H1 (cell line): Measurements from ENCODE around the gene PHF24. TPM values are rescaled to one million over a fixed set of nuclear protein-coding genes. Genes with fewer than 3 reads are reported as not detected.
A peak's percentile ranks its signal among the peaks of the same experiment; 100 is the strongest.

Experiments
- CTCF ChIA-PET: fragments of 300-600 bp; sonication (Branson Sonifier 250); formaldehyde crosslinking; loops from one replicate; lab custom pipeline; 2021; ENCODE audit not compliant: partially characterized antibody; lab: Charles Lee
- POLR2A ChIA-PET: fragments of 300-600 bp; sonication (Branson Sonifier 250); formaldehyde crosslinking; loops from one replicate; lab custom pipeline; 2021; ENCODE audit warnings: inconsistent platforms; ENCODE audit not compliant: partially characterized antibody; lab: Charles Lee
- DNase-seq, 2 experiments: peaks; one replicate each; pipeline versions ENCODE4 v3.0.0 to v3.0.0-alpha.2; 2010 to 2022; ENCODE audit warnings: low spot score in 2 of 2, low read depth in 1 of 2, mixed read lengths in 1 of 2
- FAIRE-seq: peaks from 2 replicates; lab custom pipeline; 2011; peaks lifted over from hg19 to GRCh38; lab: Jason Lieb, UNC
- H2AFZ ChIP-seq: 2 replicates; pipeline ENCODE4 v1.8.1; 2012; ENCODE audit warnings: low read length, inconsistent platforms
- H2AK5ac ChIP-seq: 2 replicates; pipeline ENCODE4 v1.6.1; 2013; ENCODE audit warnings: low read depth, low read length
- H2BK120ac ChIP-seq: replicated peaks from 2 replicates; pipeline ENCODE3; 2013; ENCODE audit warnings: low read depth, low read length, inconsistent platforms
- H2BK12ac ChIP-seq: 2 replicates; pipeline ENCODE4 v1.6.1; 2013; ENCODE audit warnings: low read depth, low read length
- H2BK15ac ChIP-seq: 2 replicates; pipeline ENCODE4 v1.6.1; 2013; ENCODE audit warnings: low read length
- H2BK20ac ChIP-seq: 2 replicates; pipeline ENCODE4 v1.6.1; 2013; ENCODE audit warnings: low read length
- H2BK5ac ChIP-seq: 2 replicates; pipeline ENCODE4 v1.6.1; 2013; ENCODE audit warnings: low read depth, low read length
- H3K14ac ChIP-seq: 2 replicates; pipeline ENCODE4 v1.6.1; 2013; ENCODE audit warnings: inconsistent platforms; ENCODE audit not compliant: insufficient read length
- H3K18ac ChIP-seq: 2 replicates; pipeline ENCODE4 v1.6.1; 2013; ENCODE audit warnings: low read length; ENCODE audit errors: extremely low read depth
- H3K23ac ChIP-seq: 2 replicates; pipeline ENCODE4 v1.6.1; 2013; ENCODE audit warnings: inconsistent platforms; ENCODE audit not compliant: insufficient read length
- H3K23me2 ChIP-seq: 2 replicates; pipeline ENCODE4 v1.6.1; 2013; ENCODE audit warnings: low read depth, low read length
- H3K27ac ChIP-seq: 2 replicates; pipeline ENCODE4 v1.6.1; 2011; ENCODE audit warnings: low read depth, low read length, inconsistent platforms
- H3K27me3 ChIP-seq, 4 experiments: replicated peaks in 1 of 4; 1 replicate in 1 of 4; 2 replicates in 3 of 4; pipeline versions ENCODE4 v1.6.1 to v1.8.1; 2011 to 2013; ENCODE audit warnings: low read length in 3 of 4, mild to moderate bottlenecking in 3 of 4, inconsistent platforms in 2 of 4, mixed read lengths in 2 of 4, moderate library complexity in 1 of 4; ENCODE audit not compliant: control insufficient read depth in 3 of 4, insufficient read depth in 3 of 4; ENCODE audit errors: extremely low read depth in 1 of 4
- H3K36me3 ChIP-seq, 4 experiments: 2 replicates each; pipeline versions ENCODE4 v1.6.1 to v1.8.1; 2011 to 2013; ENCODE audit warnings: mild to moderate bottlenecking in 4 of 4, low read length in 3 of 4, moderate library complexity in 2 of 4, control low read depth in 1 of 4, inconsistent platforms in 1 of 4; ENCODE audit not compliant: insufficient read depth in 4 of 4, control insufficient read depth in 2 of 4
- H3K4ac ChIP-seq: replicated peaks from 2 replicates; pipeline ENCODE3; 2013; ENCODE audit warnings: low read length, low read depth, mixed read lengths, inconsistent platforms; ENCODE audit not compliant: insufficient read length
- H3K4me1 ChIP-seq, 4 experiments: replicated peaks in 1 of 4; 1 replicate in 1 of 4; 2 replicates in 3 of 4; pipeline versions ENCODE4 v1.6.1 to v1.8.1; 2011 to 2013; ENCODE audit warnings: low read length in 3 of 4, inconsistent platforms in 2 of 4, mixed read lengths in 1 of 4; ENCODE audit not compliant: insufficient read depth in 4 of 4, control insufficient read depth in 3 of 4
- H3K4me2 ChIP-seq, 2 experiments: 2 replicates each; pipeline versions ENCODE4 v1.6.1 to v1.8.1; 2011 to 2013; ENCODE audit warnings: low read depth in 2 of 2, low read length in 2 of 2, control low read depth in 1 of 2, inconsistent platforms in 1 of 2, mild to moderate bottlenecking in 1 of 2; ENCODE audit not compliant: insufficient read depth in 1 of 2
- H3K4me3 ChIP-seq, 4 experiments: fragments of 200-600, 300-600 bp in 1 of 4; sonication (generic), shearing (Covaris generic), sonication (Bioruptor Twin) in 1 of 4; 2 replicates each; pipeline versions ENCODE4 v1.5.1 to v1.8.1; 2011 to 2016; ENCODE audit warnings: low read length in 4 of 4, low read depth in 3 of 4, control low read depth in 2 of 4, inconsistent platforms in 2 of 4, mild to moderate bottlenecking in 2 of 4, mixed read lengths in 1 of 4, moderate library complexity in 1 of 4; ENCODE audit not compliant: insufficient read depth in 2 of 4; ENCODE audit errors: extremely low read depth in 1 of 4
- H3K56ac ChIP-seq: replicated peaks from 2 replicates; pipeline ENCODE3; 2013; ENCODE audit warnings: low read depth, mild to moderate bottlenecking, mixed read lengths, low read length, inconsistent platforms; ENCODE audit not compliant: insufficient read length
- H3K79me1 ChIP-seq: 2 replicates; pipeline ENCODE4 v1.6.1; 2013; ENCODE audit warnings: low read depth, low read length, control low read depth
- H3K79me2 ChIP-seq, 2 experiments: 2 replicates each; pipeline versions ENCODE4 v1.6.1 to v1.8.1; 2012 to 2013; ENCODE audit warnings: low read length in 2 of 2, mild to moderate bottlenecking in 2 of 2, inconsistent platforms in 1 of 2; ENCODE audit not compliant: insufficient read depth in 2 of 2, control insufficient read depth in 1 of 2
- H3K9ac ChIP-seq, 4 experiments: replicated peaks in 1 of 4; 1 replicate in 1 of 4; 2 replicates in 3 of 4; pipeline versions ENCODE4 v1.6.1 to v1.8.1; 2011 to 2013; ENCODE audit warnings: low read depth in 3 of 4, low read length in 3 of 4, control low read depth in 2 of 4, mild to moderate bottlenecking in 2 of 4, moderate library complexity in 2 of 4, inconsistent platforms in 1 of 4; ENCODE audit errors: extremely low read depth in 1 of 4
- H3K9me3 ChIP-seq, 2 experiments: 2 replicates each; pipeline versions ENCODE4 v1.6.1 to v1.8.1; 2012 to 2013; ENCODE audit warnings: mild to moderate bottlenecking in 2 of 2, moderate library complexity in 2 of 2, control low read depth in 1 of 2, inconsistent platforms in 1 of 2, low read depth in 1 of 2, low read length in 1 of 2, mixed read lengths in 1 of 2; ENCODE audit not compliant: insufficient read depth in 2 of 2
- H4K20me1 ChIP-seq, 2 experiments: replicated peaks in 1 of 2; 2 replicates each; pipeline versions ENCODE3 to v1.8.1; 2011 to 2013; ENCODE audit warnings: inconsistent platforms in 2 of 2, low read length in 2 of 2, mild to moderate bottlenecking in 1 of 2; ENCODE audit not compliant: insufficient read depth in 2 of 2, control insufficient read depth in 1 of 2
- H4K5ac ChIP-seq: 2 replicates; pipeline ENCODE4 v1.6.1; 2013; ENCODE audit warnings: low read length, low read depth, mixed read lengths, inconsistent platforms; ENCODE audit not compliant: insufficient read length
- H4K8ac ChIP-seq: 2 replicates; pipeline ENCODE4 v1.8.0; 2013; ENCODE audit warnings: mild to moderate bottlenecking, moderate library complexity, low read length, inconsistent platforms; ENCODE audit not compliant: insufficient read depth; ENCODE audit errors: extremely low read depth
- H4K91ac ChIP-seq: replicated peaks from 2 replicates; pipeline ENCODE3; 2013; ENCODE audit warnings: low read length, mixed read lengths, inconsistent platforms; ENCODE audit not compliant: insufficient read length
- BRCA1 ChIP-seq: IDR thresholded peaks from 2 replicates; pipeline ENCODE4 v1.6.1; 2012; ENCODE audit warnings: low read depth, low read length, improper control_type of control experiment
- CBX5 ChIP-seq: fragments of 300-800, 300-1000 bp; sonication (generic); IDR thresholded peaks from 2 replicates; pipeline ENCODE4 v1.7.1; 2016; ENCODE audit warnings: antibody characterized with exemption, low read length, low read depth
- CBX8 ChIP-seq: fragments of 300-800, 300-1000 bp; sonication (generic); IDR thresholded peaks from 2 replicates; pipeline ENCODE4 v1.7.1; 2016; ENCODE audit warnings: low read depth, low read length, borderline replicate concordance
- EGR1 ChIP-seq: IDR thresholded peaks from 2 replicates; pipeline ENCODE4 v1.6.1; 2011; ENCODE audit warnings: low read depth, low read length, borderline replicate concordance
- JUN ChIP-seq: IDR thresholded peaks from 2 replicates; pipeline ENCODE4 v1.6.1; 2011; ENCODE audit warnings: low read depth, mild to moderate bottlenecking, improper control_type of control experiment, low read length
- KDM5A ChIP-seq: fragments of 200-600 bp; IDR thresholded peaks from 2 replicates; pipeline ENCODE4 v1.7.1; 2012; ENCODE audit warnings: mild to moderate bottlenecking, low read length, inconsistent platforms, mixed read lengths
- MAFK ChIP-seq: IDR thresholded peaks from 2 replicates; pipeline ENCODE4 v1.6.1; 2012; ENCODE audit warnings: low read depth, mild to moderate bottlenecking, improper control_type of control experiment, low read length
- PHF8 ChIP-seq: fragments of 200-600 bp; sonication (generic); conservative IDR thresholded peaks from 2 replicates; pipeline ENCODE4 v1.7.1; 2012; ENCODE audit warnings: low read depth, mild to moderate bottlenecking, inconsistent platforms, low read length, moderate library complexity
- POLR2A ChIP-seq, 2 experiments: IDR thresholded peaks; 1 replicate in 1 of 2; 2 replicates in 1 of 2; pipeline ENCODE4 v1.6.1; 2011; ENCODE audit warnings: low read depth in 2 of 2, low read length in 2 of 2, mild to moderate bottlenecking in 2 of 2; ENCODE audit errors: control extremely low read depth in 1 of 2
- POU5F1 ChIP-seq: IDR thresholded peaks from 2 replicates; pipeline ENCODE4 v1.6.1; 2011; ENCODE audit warnings: low read depth, mild to moderate bottlenecking, low read length, moderate library complexity
- SIX5 ChIP-seq: IDR thresholded peaks from 2 replicates; pipeline ENCODE4 v1.6.1; 2011; ENCODE audit warnings: mild to moderate bottlenecking, low read depth, low read length
- SP1 ChIP-seq: IDR thresholded peaks from 2 replicates; pipeline ENCODE4 v1.6.1; 2011; ENCODE audit warnings: low read depth, low read length
- SP4 ChIP-seq: IDR thresholded peaks from 2 replicates; pipeline ENCODE4 v1.6.1; 2012; ENCODE audit warnings: low read length, inconsistent platforms
- TAF7 ChIP-seq: optimal IDR thresholded peaks from 2 replicates; pipeline ENCODE3; 2011; ENCODE audit warnings: low read depth, mild to moderate bottlenecking, inconsistent platforms, low read length, moderate library complexity, borderline replicate concordance
- WGBS, 2 experiments: shearing (Covaris generic) in 1 of 2; methylation state at CpG; one replicate each; pipeline versions ENCODE4 v1.1.6 to v1.1.7; 2013 to 2015; ENCODE audit warnings: low lambda C conversion rate in 2 of 2, mixed read lengths in 2 of 2, inconsistent platforms in 1 of 2, low coverage in 1 of 2, missing lambda C conversion rate in 1 of 2; ENCODE audit not compliant: insufficient replicate concordance in 2 of 2, insufficient coverage in 1 of 2, insufficient read length in 1 of 2; ENCODE audit errors: extremely low coverage in 1 of 2, missing lambda C conversion rate in 1 of 2; 5-methylcytosine and 5-hydroxymethylcytosine counted together
- polyA plus RNA-seq, 7 experiments: library from polyadenylated mRNA; depleted of rRNA in 3 of 7; stranded (reverse) in 5 of 7; unstranded in 2 of 7; fragments of >200 nt in 5 of 7; fragments of 200-250 nt in 2 of 7; gene quantifications; 1 replicate in 5 of 7; 2 replicates in 1 of 7; 4 replicates in 1 of 7; pipeline versions ENCODE4 v1.2.1 to v1.2.3, GENCODE V29; 2011 to 2013; ENCODE audit warnings: missing spikeins in 2 of 7, mixed read lengths in 2 of 7
- total RNA-seq: library from RNA; stranded (reverse); fragmentation: NEBNext Ultra II Directional; extraction: Animal tissue kit (Norgen Biotek cat#: 25700); gene quantifications from 2 replicates; pipeline ENCODE4 v1.2.1, GENCODE V29; 2021
- TF ChIP-seq, protein P1 (sequence below): IDR thresholded peaks from 2 replicates; pipeline ENCODE4 v1.6.1; 2012; ENCODE audit warnings: inconsistent platforms

The PHF24 gene
- total and polyA plus RNA-seq, 2 of the 8 experiments (the other 6 are each of a cell fraction or from before 2014, with no cell fraction given): 0.29 to 0.35 TPM

DNA sequence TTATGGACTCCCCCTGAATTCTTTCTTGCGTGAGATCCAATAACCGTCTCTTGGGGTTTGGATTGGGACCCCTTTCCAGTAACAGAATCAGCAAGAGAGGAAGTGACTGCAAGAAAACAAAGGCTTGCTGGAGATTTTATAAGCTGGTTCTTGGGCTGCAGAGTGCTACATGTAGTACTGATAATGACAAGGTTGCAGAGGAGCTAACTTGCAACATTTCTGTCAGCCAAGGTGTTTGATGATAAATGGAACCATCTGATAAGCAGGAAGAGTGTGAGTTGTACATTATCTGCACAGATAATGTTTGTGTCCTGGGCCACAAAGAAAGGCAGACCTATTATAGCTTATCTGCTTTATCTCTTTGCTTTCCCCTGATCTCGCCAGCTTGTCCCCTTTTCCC, 68.6 kb downstream of the PHF24 start:
- H2AFZ ChIP-seq: no peak overlapping the region
- ChIA-PET POLR2A (interaction anchor here (0.9 to 1.8 kb wide), 6 partner anchors 16 to 76 kb away, joined by 3 to 5 read pairs (median 4); partner anchors contain the start of genes FANCG and STOML2), CTCF (interaction anchor here (0.8 to 3.0 kb wide), 12 partner anchors 9 to 426 kb away, joined by 3 to 14 read pairs (median 6); no protein-coding TSS in a partner anchor)
- H3K27me3 ChIP-seq: no peaks in the 10 kb centered on the region
- no peaks in the 10 kb centered on the region for H4K20me1 ChIP-seq
- H3K4me1 ChIP-seq: peaks cover 0 to 10% (median 3%) of the 10 kb centered on the region in 4 experiments; a peak in 3 of 7 replicates
- no peak overlapping the region for H3K4me3 ChIP-seq
- no peak overlapping the region for H2BK15ac ChIP-seq
- peaks cover 16 to 18% of the 10 kb centered on the region in 2 experiments for H3K9me3 ChIP-seq
- no peak overlapping the region for H3K23ac ChIP-seq
- H2BK12ac ChIP-seq: no peak overlapping the region
- H3K36me3 ChIP-seq: peaks cover 0 to 3% (median 0%) of the 10 kb centered on the region in 4 experiments; a peak in 1 of 8 replicates
- DNase-seq (no peak), FAIRE-seq (no peak)
- H2BK120ac ChIP-seq: no peak overlapping the region
- H3K18ac ChIP-seq: no peak overlapping the region
- H2BK5ac ChIP-seq: no peak overlapping the region
- no peak overlapping the region for H3K56ac ChIP-seq
- no peak overlapping the region for H3K4ac ChIP-seq
- peaks cover 1% of the 10 kb centered on the region; the same call in 1 of the 2 replicates for H3K23me2 ChIP-seq
- no peak overlapping the region for H3K9ac ChIP-seq
- H3K4me2 ChIP-seq: peak overlapping the region; percentile 0 to 1; a peak in 2 of 4 replicates
- H4K5ac ChIP-seq: no peak overlapping the region
- H3K79me1 ChIP-seq: no peaks in the 10 kb centered on the region
- peak overlapping the region; percentile 44; the same call in 1 of the 2 replicates for H3K27ac ChIP-seq
- H4K8ac ChIP-seq: no peak overlapping the region
- H3K79me2 ChIP-seq: no peaks in the 10 kb centered on the region
- peak overlapping the region; percentile 2 for H4K91ac ChIP-seq
- H2AK5ac ChIP-seq: no peak overlapping the region
- no peak overlapping the region for H2BK20ac ChIP-seq
- no peak overlapping the region for H3K14ac ChIP-seq
- WGBS, 2 experiments: 60% methylated on average over 3 of the region's 3 CpGs; no CpG with 5 or more reads in 1 of the 2 experiments
- TF ChIP-seq TAF7 (no peak), EGR1 (no peak), POU5F1 (no peak), POLR2A (IDR thresholded peaks at IDR 0.05; ENCODE audit: control extremely low read depth in 1 of 2, low read depth in 2 of 2, low read length in 2 of 2) (no peak), SP1 (no peak), MAFK (no peak), KDM5A (no peak), SP4 (no peak), BRCA1 (no peak), CBX5 (no peak), JUN (no peak), SIX5 (no peak), PHF8 (no peak), CBX8 (no peak)
- TF ChIP-seq, protein P1, sequence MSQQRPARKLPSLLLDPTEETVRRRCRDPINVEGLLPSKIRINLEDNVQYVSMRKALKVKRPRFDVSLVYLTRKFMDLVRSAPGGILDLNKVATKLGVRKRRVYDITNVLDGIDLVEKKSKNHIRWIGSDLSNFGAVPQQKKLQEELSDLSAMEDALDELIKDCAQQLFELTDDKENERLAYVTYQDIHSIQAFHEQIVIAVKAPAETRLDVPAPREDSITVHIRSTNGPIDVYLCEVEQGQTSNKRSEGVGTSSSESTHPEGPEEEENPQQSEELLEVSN: no peak
